A549 treated with Mapracorat at 1 μM for 4 hours (cell line): ENCODE measurements around the gene RNF175. TPM values are rescaled to one million over a fixed set of nuclear protein-coding genes. Genes with fewer than 3 reads are reported as not detected.

Experiments used
- total RNA-seq: library from RNA; stranded (reverse); fragments of 200-300 nt; extraction: Qiagen RNA extraction; gene quantifications from 5 replicates; pipeline ENCODE4 v1.2.3, GENCODE V29; 2022

RNF175 gene
- not detected in 5 replicates for total RNA-seq

DNA sequence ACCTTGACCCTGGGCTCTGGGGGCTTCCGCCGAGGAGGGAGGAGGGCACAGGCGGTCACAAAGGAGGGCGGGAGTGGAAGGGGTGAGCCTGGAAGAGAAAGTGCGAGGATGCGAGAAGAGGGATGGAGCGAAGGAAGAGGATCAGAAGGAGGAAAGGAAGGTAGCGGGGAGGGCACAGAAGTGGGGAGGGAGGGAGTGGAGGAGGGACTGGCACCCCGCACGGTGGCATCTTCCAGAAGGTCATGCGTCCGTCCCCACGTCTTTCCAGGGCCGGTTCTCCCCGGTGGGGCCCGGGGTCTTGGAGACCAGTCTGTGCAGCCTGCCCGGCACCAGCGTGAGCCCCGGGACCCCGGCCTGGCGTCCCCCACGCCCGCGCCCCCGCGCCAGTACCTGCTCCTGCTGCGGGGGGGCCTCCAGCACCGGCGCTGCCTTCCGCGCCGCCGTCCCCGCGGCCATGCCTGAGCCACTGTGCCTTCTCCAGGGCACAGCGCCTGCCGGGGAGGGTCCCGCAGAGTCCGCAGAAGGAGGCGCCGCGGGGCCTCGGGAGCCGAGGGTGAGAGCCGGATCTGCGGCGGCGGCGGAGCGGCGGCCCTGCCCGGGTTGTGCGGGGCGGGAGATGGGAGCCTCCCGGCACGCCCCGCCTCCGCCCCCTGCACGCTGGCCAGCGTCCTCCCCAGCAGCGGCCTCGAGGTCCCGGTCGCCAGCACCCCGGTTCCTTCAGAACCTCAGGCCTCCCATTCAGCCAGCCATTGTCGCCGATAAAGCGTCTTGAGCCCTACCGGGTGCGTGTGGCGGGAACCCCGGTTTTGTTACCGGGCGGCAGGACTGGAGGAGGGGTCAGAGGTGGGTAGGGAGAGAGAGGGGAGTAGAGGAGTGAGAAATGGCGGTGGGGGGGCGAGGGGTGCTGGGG lies at the start of gene RNF175:
RNF175 (minus strand) TSS at position 618 of the 910 bp plus-strand sequence; CDS start at position 456, 162 bp downstream.

DNA sequence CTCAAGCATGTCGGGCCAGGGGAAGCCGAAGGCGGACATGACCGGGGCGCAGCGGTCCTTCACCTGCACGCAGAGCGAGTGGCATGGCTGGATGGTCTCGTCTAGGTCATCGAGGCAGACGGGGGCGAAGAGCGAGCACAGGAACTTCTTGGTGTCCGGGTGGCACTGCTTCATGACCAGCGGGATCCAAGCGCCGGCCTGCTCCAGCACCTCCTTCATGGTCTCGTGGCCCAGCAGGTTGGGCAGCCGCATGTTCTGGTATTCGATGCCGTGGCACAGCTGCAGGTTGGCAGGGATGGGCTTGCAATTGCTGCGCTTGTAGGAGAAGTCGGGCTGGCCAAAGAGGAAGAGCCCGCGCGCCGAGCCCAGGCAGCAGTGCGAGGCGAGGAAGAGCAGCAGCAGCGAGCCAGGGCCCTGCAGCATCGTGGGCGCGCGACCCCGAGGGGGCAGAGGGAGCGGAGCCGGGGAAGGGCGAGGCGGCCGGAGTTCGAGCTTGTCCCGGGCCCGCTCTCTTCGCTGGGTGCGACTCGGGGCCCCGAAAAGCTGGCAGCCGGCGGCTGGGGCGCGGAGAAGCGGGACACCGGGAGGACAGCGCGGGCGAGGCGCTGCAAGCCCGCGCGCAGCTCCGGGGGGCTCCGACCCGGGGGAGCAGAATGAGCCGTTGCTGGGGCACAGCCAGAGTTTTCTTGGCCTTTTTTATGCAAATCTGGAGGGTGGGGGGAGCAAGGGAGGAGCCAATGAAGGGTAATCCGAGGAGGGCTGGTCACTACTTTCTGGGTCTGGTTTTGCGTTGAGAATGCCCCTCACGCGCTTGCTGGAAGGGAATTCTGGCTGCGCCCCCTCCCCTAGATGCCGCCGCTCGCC lies 28.8 kb upstream of the RNF175 start, which contains the start of gene SFRP2:
SFRP2 (minus strand) TSS at position 671 of the 864 bp plus-strand sequence; CDS start at position 423, 248 bp downstream.

DNA sequence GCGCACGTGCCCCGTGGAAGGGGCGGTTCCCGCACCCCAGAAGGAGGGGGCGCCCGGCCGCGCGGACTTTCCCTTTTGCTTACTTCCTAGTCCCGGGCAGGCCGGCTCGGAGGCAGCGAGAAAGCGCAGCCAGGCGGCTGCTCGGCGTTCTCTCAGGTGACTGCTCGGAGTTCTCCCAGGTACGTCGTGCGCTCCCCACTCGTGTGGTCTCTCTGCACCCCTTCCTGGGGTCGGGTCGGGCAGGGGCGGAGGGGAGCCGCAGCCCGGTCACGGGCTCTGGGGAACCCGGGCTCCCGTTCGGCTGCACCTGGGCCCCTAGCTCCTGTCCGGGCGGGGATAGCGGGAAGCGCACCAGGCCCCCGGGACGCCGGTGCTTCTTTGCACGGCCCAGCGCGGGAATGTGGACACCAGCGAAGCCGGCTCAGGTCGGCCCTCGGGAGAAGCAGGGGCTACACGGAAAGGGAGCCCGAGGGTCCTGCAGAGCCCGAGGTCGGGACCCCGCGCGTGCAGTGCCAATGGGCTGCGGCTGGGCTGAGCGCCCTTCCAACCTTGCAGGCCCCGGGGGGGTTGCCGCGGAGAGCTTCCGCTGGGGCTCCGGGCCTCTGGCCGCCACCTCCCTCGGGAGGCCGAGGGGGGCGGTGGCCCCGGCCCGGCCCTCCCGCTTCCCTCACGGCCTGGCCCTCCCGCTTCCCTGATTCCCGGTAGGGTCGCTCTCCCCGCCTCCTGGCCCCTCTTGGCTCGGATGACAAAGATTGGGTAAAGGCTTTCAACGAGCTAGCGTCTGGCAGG lies 75.4 kb downstream of the RNF175 start, which contains the start of gene TLR2:
TLR2 (plus strand) TSS at position 99 of the 789 bp plus-strand sequence. CDS start 18,628 bp downstream, outside the sequence.

Other genes starting within 250 kb of the RNF175 start
- 0.29 to 0.79 TPM (median 0.51 TPM) in 5 replicates for gene TLR2, start 75.7 kb downstream of the RNF175 start, total RNA-seq
- gene SFRP2, start 29.1 kb upstream of the RNF175 start, total RNA-seq: not detected in 5 replicates